HT1080 (cell line): ENCODE measurements around the gene TMCC1. TPM values are rescaled to one million over a fixed set of nuclear protein-coding genes. Genes with fewer than 3 reads are reported as not detected.
"Not testable (repeated sequence)": the region's sequence is repeated elsewhere in the genome, so short reads cannot be mapped to it uniquely, and the experiment has no call there.

ENCODE experiments used
- DNase-seq: peaks from one replicate; pipeline ENCODE4 v3.0.0-alpha.2; 2015; ENCODE audit warnings: low read depth
- total RNA-seq: library from RNA; depleted of rRNA; stranded (reverse); fragments of >200 nt; shearing (Covaris generic); gene quantifications from 2 replicates; pipeline ENCODE4 v1.2.3, GENCODE V29; 2014

The TMCC1 gene
- total RNA-seq, 1 experiment from 2014 or later: 20.8 TPM

- peak; percentile 32 for DNase-seq
Observed at GRCh38 chr3:129732200-129732876, 161.2 kb downstream of the TMCC1 start.

- no peak for DNase-seq
Observed at GRCh38 chr3:129727707-129728106, 165.8 kb downstream of the TMCC1 start.

DNA sequence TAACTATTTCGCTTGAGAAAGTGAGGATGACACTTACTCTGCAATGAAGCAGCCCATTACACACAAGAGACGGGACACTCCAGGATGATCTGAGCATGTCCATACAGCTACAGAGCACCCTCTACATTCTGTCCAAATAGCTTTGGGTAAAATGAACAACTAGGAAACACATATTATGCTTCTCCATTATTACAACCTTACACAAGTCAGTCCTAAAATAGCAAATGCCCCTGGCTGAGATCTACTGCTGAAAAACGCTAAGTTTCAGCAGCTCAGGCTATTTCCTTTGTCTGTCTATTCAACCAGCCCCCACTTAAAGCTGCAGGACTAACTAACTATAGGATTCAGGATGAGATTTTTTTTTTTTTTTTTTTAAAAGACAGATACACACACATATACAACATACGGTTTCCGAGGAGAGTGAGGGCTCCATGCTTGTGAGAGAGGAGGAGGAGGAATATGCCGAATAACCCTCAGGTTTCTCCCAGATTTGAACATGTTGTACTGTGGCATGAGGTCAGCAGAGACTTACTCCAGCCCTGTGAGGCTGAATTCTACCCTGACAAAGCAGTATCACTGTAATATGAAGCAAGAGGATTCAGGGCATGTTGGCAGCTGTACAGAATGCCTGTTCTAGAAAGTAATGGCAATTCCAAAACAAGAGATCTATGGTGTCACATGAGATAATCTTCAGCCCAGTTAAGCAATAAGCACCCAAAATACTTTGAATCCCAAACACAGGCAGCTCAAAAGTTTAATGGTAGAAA lies 169.8 kb downstream of the TMCC1 start:
- peak; percentile 16 for DNase-seq

- DNase-seq: no peak
Observed at GRCh38 chr3:129722527-129722926, 171.0 kb downstream of the TMCC1 start.

DNA sequence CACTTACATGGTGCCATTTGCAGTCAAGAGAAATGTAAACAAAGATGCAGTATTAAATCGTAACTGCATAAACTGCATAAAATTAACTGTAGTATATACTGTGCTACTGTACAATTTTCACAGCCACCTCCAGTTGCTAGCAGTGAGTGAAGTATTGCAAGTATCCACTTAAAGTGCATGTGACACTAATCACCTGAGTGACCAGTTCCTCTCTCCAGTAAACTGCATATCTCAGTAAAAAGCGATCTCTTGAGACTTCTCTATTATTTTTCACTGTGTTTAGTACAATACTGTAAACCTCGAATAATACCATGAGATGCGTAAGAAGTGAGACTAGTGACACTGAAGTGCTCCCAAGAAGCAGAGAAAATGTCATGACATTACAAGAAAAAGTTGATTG lies 175.3 kb downstream of the TMCC1 start:
- DNase-seq: no peak

GRCh38 chr3:129715854-129716253 lies 177.7 kb downstream of the TMCC1 start:
- no peak for DNase-seq

DNA sequence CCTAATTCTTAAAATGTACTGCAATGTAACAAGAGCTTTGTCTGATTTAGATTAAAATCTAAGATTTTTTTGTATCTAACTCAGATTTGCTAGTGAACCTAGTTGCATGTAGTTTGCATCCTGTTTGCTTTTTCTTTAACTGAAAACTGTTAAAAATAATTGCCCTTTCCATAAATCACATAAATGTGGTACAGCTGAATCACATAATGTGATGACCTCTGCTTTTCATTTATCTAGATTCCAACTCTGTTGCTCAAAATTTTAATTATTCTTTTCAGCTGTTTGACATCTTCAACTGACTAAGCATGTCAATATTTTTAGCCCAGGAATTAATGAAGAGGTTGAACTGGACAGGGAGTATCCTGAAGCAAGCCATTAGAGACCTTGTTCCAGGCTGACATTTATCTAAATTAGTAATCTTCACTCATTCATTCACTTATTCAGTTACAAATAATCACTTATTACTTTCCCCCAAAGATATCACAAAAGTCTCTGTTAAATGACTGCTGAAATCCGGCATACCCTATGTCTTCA lies 185.1 kb downstream of the TMCC1 start:
- no peak for DNase-seq

DNA sequence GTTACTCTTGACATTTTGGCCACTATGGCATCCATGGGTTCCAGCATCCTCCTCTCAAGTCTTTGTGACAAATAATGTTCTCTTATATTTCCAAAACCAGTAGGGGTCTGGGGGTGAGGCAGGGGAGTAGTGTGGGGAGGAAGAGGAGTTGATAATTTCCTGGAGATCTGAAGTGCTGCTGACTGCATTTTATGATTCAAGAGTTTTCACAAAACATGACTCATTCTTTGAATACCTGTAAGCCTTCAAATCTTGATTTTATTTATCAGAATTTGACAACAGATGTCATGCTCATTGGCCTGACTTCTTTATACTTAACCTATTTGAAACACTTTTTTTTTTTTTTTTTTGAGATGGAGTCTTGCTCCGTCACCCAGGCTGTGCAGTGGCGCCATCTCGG lies 188.2 kb downstream of the TMCC1 start:
- DNase-seq: no peak

- DNase-seq: no peak
Observed at GRCh38 chr3:129703913-129704312, 189.6 kb downstream of the TMCC1 start.

DNA sequence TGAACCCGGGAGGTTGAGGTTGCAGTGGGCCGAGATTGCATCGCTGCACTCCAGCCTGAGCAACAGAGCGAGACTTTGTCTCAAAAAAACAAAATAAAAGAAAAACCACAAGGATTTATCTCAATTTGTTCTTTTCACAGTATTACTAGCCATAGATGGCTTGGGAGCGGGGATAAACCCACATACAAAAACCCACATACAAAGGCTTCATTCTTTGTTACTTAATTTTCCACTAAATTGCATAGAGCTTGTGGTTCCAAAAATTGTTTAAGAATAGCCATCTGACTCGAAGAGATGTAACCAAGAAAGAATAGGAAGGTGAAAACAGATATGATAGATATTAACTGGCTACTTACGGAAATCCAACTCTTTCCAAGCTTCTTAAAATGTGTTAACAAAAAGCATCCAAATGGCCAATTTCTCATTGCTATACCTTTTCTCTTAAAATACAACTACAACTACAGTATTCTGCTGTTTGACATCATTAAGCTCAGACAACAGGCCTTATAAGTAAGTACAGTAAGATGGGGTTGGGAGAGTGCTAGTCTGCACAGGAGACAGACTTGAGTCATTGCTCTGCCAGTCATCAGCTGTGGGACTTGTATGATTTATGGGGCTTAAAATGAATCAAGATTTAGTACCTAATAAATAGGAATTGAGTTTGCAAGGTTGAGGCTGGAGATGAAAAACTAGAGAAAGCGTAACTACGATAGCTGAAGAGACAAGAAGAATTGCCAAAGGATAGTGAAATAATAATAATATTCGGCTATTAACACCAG lies 190.4 kb downstream of the TMCC1 start:
- DNase-seq: no peak

DNA sequence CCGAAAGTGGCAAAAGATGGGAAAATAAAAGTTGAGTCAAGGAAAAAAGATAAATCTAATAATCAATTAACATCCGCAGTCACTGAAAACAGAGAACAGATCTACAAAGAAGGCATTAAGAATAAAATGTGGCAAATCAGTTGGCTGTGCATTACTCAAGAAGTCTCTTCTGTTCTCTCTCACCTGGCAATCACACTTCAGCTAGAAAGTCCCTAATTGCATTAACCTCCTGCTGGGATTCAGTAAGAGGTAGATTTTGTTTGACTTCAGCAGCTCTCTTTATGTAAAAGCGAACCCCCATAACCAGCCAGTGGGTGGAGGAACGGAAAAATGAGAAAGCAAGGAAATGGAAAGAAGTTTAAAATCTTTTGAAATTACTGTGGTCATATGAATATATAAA lies 192.3 kb downstream of the TMCC1 start:
- DNase-seq: no peak

DNA sequence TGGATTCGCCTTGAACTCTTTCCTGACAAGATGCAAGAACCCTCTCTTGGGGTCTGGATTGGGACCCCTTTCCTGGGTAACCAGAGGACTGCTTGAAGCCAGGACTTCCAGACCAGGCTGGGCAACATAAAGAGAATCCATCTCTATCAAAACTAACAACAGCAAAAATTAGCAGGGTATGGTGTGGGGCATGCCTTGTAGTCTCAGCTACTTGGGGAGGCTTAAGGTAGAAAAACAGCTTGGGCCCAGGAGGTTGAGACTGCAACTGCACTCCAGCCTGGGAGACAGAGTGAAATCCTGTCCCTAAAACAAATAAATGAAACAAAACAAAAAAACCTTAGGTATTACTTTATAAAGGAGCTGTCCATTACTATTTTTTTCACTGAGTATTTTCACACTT lies 193.9 kb downstream of the TMCC1 start:
- no peak for DNase-seq

DNA sequence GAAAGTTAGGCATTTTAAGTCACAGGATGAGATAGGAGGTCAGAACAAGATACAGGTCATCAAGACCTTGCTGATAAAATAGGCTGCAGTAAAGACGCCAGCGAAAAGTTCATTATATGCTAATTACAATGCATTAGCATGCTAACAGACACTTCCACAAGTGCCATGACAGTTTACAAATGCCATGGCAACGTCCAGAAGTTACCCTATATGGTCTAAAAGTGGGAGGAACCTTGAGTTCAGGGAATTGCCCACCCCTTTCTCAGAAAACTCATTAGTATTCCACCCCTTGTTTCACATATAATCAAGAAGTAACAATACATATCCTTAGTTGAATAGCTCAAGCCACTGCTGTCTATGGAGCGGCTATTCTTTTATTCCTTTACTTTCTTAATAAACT lies 194.3 kb downstream of the TMCC1 start:
- no peak for DNase-seq

DNA sequence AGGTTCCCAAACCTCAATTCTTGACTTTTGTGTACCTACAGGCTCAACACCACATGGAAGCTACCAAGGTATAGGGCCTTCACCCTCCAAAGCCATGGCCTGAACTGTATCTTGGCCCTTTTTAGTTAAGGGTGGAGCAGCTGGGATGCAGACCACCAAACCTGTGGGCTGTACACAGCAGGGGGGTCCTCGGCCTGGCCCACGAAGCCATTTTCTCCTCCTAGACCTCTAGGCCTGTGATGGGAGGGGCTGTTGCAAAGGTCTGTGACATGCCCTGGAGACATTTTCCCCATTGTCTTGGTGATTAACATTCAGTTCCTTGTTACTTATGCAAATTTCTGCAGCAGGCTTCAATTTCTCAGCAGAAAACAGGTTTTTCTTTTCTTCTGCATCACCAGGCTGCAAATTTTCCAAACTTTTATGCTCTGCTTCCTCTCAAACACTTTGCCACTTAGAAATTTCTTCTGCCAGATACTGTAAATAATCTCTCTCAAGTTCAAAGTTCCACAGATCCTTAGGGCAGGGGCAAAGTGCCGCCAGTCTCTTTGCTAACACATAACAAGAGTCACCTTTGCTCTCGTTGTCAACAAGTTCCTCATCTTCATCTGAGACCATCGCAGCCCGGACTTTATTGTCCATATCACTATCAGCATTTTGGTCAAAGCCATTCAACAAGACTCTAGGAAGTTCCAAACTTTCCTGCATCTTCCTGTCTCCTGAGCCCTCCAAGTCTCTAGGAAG lies 196.1 kb downstream of the TMCC1 start:
- no peak for DNase-seq

- DNase-seq: not testable (repeated sequence)
Observed at GRCh38 chr3:129696430-129696829, 197.1 kb downstream of the TMCC1 start.

DNA sequence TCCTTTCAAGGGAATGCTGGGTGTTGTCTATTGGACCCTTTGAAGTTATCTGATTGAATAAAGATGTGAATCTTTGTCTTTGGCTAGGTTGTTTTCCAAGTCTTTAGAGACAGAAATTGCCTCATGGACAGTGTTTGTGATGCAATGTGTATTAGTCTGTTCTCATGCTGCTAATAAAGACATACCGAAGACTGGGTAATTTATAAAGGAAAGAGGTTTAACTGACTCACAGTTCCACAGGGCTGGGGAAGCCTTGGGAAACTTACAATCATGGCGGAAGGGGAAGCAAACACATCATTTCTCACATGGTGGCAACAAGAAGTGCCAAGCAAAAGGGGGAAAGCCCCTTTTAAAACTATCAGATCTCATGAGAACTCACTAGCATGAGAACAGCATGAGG lies 198.3 kb downstream of the TMCC1 start:
- no peak for DNase-seq

GRCh38 chr3:129694228-129694627 lies 199.3 kb downstream of the TMCC1 start:
- DNase-seq: no peak

DNA sequence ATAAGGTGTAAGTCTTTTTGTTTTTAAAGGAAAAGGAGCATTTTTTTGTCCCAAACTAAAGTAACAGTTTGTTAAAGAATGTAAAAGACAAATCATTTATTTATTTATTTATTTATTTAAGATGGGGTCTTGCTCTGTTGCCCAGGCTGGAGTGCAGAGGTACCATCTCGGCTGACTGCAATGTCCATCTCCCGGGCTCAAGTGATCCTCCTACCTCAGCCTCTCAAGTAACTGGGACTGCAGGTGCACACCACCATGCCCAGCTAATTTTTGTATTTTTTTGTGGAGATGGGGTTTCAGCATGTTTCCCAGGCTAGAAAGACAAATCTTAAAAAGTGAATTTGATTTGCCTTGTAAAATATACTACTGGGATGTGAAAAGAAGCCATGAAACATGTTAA lies 200.8 kb downstream of the TMCC1 start:
- no peak for DNase-seq

- no peak for DNase-seq
Observed at GRCh38 chr3:129690963-129691362, 202.5 kb downstream of the TMCC1 start.

GRCh38 chr3:129690406-129690805 lies 203.1 kb downstream of the TMCC1 start:
- DNase-seq: peak; percentile 79

DNA sequence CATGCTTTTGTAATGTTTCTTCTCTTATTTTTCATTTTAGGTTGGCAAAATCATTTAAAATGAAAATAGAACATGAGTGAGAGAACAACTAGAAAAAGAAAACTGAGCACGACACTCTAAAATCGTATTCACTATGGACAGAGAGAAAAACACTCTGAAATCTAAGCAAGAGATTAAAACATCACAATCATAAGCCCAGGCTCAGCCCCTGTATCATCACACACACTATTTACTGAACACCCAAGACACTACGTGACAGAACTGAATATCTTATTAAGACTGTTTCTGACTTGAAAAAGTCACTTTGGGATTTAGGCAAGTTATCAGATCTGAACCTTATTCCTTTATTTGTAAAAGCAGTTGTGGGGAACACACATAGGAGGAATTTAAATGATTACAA lies 204.5 kb downstream of the TMCC1 start:
- no peak for DNase-seq
